ENCODE results near the gene RNF217. TPM values are rescaled to one million over a fixed set of nuclear protein-coding genes. Genes with fewer than 3 reads are reported as not detected.
"Not testable (repeated sequence)": the region's sequence is repeated elsewhere in the genome, so short reads cannot be mapped to it uniquely, and the experiment has no call there.

RNF217 gene
- total RNA-seq, 1 experiment from 2014 or later = 11.3 TPM

GRCh38 chr6:125050663-125051318, 88.6 kb downstream of the RNF217 start:
- DNase-seq (ENCODE audit: low read depth) = no peak

- no peak for DNase-seq (ENCODE audit: low read depth)
Observed at GRCh38 chr6:125053809-125054208, 91.6 kb downstream of the RNF217 start.

- DNase-seq (ENCODE audit: low read depth) = no peak
Observed at GRCh38 chr6:125054331-125054730, 92.1 kb downstream of the RNF217 start.

- no peak for DNase-seq (ENCODE audit: low read depth)
Observed at GRCh38 chr6:125057392-125058246, 95.4 kb downstream of the RNF217 start.

DNA sequence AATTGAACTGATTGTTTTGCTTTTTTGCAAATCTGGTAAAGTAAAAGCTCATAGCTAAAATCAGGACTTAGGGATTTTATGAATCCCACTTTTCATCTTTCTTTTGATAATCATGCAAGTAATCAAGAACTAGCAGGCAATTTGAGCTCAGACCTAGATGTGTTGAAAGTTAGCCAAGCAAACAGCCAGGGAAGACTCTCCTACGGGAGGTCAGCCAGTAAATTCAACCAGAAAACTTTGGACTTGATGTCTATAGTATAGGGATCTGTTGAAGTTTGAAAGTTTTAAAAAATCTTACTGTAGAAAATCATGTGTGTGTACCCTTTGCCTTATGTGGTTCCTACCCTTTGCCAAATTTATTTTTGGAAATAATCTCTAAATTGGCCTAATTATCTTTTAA, 96.3 kb downstream of the RNF217 start:
- no peak for DNase-seq (ENCODE audit: low read depth)

DNA sequence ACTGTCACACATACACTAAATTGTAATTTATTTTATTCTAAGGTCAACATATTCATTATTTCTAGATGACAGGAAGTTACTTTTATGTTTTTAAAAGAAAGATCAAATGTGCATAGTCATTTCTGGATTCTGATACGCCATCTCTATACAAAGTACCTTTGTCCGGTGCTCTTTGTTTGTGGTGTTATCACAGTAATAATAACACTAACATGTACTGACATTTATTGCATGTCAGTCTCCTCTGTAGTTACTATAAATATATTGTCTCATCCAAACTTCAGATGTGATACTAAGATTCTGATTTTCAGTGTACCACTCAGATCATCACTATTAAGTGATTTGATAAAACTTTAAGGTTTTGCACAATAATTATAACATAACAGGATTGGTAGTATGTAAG, 101.1 kb downstream of the RNF217 start:
- DNase-seq (ENCODE audit: low read depth) = no peak

DNA sequence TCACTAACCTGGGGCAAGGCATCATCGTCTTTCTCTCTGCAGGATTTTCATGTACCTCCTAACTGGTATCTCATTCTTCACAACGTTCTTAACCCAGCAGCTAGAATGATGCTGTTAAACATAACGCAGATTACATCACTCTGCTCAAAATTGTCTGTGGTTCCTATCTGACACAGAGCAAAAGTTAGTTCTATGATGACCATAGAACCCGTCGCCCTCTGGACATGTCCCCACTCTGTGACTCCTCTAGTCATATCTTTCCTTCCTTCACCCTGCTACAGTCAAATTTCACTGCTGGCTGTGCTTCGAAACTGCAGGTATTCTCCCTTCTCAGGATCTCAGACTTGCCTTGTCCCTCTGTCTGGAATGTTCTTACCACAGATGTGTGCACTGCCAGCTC, 103.9 kb downstream of the RNF217 start:
- DNase-seq (ENCODE audit: low read depth) = no peak

DNA sequence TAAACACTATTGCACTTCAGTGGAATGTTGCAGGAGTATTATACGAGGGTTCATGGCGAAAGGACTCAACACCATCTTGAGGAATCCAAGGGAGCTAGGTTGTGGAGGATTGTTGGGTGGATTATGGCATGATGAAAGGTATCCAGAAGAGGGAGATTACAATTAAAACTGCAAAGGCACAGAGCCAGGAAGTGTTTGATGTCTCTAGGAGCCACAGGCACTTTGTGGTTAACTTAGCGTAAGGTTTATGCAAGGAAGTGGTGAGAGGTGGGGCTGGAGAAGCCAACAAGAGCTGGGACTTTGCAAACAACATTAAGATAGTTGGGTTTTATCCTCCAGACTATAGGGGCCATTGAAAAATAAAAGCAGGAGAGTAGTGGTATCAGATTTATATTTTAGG, 104.7 kb downstream of the RNF217 start:
- DNase-seq (ENCODE audit: low read depth) = peak; percentile 62

DNA sequence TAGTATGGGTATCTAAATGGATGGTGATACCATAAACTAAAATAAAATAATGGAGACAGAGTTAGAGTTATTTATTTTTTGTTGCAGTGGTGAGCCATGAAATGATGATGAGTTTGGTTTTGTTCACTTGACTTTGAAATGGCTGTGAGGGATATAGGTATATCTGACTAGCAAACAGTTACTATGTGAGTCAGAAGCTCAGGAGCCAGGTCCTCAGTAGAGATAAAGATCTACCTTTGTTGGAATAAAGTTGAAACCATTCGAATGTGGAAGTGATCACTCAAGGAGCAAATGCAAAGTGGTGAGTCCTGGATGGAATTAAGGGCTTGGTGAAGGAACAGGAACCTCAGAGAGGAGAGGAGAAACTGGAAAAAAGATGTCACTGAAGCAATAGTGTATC, 105.3 kb downstream of the RNF217 start:
- no peak for DNase-seq (ENCODE audit: low read depth)

- peak; percentile 30 for DNase-seq (ENCODE audit: low read depth)
Observed at GRCh38 chr6:125073071-125073470, 110.8 kb downstream of the RNF217 start.

DNA sequence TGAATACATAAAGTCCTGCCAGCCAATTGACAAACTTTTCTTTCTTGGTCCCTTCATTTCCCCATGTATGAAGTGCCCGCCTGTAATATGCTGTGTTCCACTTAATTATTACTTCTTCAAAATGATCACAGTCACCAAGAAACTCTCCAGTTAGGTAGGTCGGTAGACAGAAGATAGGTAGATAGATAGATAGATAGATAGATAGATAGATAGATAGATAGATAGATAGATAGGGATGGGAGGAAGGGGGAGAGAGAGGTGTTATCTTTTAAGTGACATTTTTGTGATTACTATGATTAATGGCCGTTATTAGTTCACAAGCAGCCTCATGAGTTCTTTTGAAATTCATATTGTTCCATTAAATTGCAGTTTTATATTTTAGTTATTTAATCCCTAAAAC, 111.9 kb downstream of the RNF217 start:
- DNase-seq (ENCODE audit: low read depth) = no peak

GRCh38 chr6:125075073-125075472, 112.8 kb downstream of the RNF217 start:
- DNase-seq (ENCODE audit: low read depth) = not testable (repeated sequence)

DNA sequence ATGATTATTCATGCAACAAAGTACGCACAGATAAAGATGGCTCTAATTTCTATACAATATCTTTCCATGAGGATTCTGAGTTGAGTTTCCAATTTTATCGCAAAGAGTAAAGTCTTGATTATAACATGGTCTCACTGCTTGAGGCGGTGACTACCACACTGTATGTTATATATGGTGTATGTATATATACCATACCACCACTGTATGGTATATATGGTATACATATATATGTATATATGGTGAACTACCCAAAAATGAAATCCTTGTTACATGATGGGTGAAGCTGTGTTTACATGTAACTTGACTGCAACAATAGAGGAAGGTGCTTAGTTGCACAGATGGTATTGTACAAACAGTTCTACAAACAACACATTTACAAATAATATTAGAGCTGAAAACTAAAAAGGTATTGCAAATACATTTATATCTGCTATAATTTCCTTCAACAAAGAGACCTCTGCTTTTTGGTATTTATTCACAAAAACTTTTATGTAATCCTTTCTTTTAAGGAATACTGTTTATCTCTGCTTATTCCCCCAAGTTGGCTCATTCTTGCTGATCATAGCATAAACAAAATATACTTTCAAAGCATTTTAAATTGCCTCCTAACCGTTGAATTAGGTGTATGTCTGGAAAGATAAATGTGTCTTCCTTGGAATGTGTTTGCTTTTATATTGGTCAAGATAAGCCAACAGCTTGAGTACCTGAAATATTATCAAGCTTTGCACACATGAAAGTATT, 113.7 kb downstream of the RNF217 start:
- no peak for DNase-seq (ENCODE audit: low read depth)

DNA sequence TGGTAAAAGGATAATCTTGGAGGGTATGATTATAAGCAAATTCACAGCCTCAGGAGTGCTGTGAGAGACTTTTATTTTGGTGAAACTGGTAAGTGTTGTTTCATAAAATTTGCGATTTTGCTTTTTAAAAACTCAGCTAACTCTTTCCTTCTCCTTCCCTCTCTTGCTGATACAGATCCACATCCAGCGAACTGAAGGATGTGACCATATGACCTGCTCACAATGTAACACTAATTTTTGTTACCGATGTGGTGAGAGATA, 114.2 kb downstream of the RNF217 start:
- no peak for DNase-seq (ENCODE audit: low read depth)

DNA sequence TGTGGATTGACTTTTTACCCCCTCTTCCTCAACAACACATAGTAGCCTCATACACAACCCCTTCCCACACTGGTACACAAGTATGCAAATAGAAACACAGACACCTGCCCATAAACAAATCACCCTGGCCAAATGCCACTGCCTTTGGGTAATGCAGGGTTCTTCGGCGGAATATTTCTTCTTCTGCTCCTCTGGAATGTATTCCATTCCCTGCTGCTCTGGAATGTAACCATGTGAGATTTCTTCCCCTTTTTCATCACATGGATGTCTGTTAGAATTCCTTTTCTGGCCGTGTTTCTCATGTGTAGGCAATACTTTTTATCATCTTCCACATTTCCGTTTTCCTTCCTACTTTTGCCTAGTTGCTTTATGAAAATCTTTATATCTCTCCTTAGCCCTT, 115.2 kb downstream of the RNF217 start:
- DNase-seq (ENCODE audit: low read depth) = no peak

GRCh38 chr6:125078602-125079321, 116.5 kb downstream of the RNF217 start:
- no peak for DNase-seq (ENCODE audit: low read depth)

DNA sequence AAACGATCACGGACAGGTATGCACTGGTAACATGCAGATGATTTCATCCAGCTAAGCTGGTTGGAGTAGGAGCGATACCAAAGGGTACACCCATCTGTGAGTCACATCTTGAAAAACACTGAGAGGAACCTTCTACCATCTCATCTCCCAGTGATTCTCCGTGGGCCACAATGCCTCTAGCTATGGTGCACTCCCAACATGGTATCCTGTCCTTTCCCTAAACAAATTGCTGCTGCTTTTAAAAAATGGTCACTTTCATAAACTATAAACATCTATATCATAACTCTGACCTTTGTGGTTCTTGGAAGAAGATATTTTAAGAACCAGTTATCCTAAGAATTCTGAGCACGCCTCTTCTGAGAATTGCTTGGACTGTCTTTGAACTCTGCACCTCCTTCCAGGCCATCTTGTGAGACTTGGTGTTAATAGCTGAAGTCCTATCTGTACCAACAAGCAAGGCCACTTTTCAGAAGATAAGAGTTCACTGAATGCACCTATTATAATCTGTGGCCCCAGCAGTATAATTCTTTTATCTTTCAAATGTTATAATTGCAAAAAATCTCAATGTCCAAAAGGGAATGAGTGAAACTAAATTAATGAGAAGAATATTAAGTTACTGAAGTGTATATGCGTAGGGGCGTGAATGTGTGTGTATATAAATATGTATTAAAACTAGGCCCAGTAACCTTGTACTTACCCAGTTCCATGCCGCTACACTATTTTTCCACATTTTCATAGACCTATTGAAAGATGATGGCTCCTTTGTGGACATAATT, 120.9 kb downstream of the RNF217 start:
- DNase-seq (ENCODE audit: low read depth) = no peak

GRCh38 chr6:125083684-125083990, 121.4 kb downstream of the RNF217 start:
- DNase-seq (ENCODE audit: low read depth) = no peak

DNA sequence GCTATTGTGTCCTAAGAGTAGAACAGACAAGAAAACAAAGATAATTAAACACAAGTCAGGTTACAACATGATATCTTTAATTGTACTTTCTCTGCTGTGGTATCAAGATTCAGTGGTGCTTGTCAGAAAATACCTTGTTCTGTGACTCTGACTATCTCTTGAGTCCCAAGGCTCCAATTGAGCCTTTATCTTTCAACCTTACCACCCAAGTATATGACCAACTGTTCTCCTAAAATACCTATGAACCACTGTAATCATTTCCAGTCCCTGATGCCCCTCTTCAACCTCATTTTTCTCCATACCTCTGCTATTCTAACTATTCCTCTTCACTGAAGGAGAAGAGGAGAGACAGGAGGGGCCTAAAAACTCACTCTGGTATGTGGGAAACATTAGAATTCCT, 124.5 kb downstream of the RNF217 start:
- no peak for DNase-seq (ENCODE audit: low read depth)

DNA sequence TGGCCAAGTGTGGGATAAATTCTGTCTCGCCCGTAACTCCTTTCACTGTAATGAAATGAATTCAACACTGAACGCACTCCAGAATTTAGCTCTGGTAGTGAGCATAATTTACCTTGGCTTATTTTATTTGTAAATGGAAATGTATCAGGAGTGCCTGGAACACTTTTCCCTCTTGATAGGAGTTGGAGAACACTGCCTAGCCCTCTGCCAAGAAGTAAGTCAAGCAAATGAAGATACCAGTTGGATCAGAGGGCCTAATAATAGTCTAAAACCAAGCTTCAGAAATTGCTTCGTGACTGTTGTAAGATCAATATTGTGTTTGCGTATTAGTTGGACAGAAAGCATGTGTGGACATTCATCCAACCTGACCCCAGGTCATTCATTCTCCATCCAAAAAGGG, 126.7 kb downstream of the RNF217 start:
- no peak for DNase-seq (ENCODE audit: low read depth)

GRCh38 chr6:125094563-125094962, 132.3 kb downstream of the RNF217 start:
- DNase-seq (ENCODE audit: low read depth) = peak; percentile 42

Measured in LHCN-M2 (cell line).